Astrocyte (in vitro differentiated cells and primary cell): ENCODE measurements around the gene COPS4.

Experiments
- CTCF ChIP-seq: IDR thresholded peaks from 2 replicates; pipeline ENCODE4 v1.5.1; 2011; ENCODE audit warnings: low read depth, mild to moderate bottlenecking, inconsistent platforms, low read length, moderate library complexity; ENCODE audit not compliant: insufficient read depth
- EZH2 ChIP-seq: IDR thresholded peaks from 2 replicates; pipeline ENCODE4 v1.6.1; 2012; ENCODE audit warnings: mild to moderate bottlenecking, low read length, inconsistent platforms; ENCODE audit not compliant: insufficient read depth

GRCh38 chr4:83115000-83115399, 80.0 kb downstream of the COPS4 start:
- no peak for TF ChIP-seq CTCF
- TF ChIP-seq EZH2 = no peak
